Frontal cortex (tissue), 4 donors: ENCODE measurements around the gene OSBPL3. TPM values are rescaled to one million over a fixed set of nuclear protein-coding genes. Genes with fewer than 3 reads are reported as not detected.

Source experiments
- DNase-seq, 2 donors: peaks; one replicate each; pipeline ENCODE4 v3.0.0; 2012; ENCODE audit warnings: low spot score in 2 of 2
- FAIRE-seq: peaks from 2 replicates; lab custom pipeline; 2012; peaks lifted over from hg19 to GRCh38; lab: Jason Lieb, UNC
- total RNA-seq: library from RNA; depleted of rRNA; stranded (reverse); fragments of >200 nt; gene quantifications from one replicate; pipeline ENCODE4 v1.2.3, GENCODE V29; 2014
- donor health status: control.
- donor health status: control.
- donor health status: control.

The OSBPL3 gene
- total RNA-seq, 1 donor from 2014 or later, result 4.5 TPM

DNA sequence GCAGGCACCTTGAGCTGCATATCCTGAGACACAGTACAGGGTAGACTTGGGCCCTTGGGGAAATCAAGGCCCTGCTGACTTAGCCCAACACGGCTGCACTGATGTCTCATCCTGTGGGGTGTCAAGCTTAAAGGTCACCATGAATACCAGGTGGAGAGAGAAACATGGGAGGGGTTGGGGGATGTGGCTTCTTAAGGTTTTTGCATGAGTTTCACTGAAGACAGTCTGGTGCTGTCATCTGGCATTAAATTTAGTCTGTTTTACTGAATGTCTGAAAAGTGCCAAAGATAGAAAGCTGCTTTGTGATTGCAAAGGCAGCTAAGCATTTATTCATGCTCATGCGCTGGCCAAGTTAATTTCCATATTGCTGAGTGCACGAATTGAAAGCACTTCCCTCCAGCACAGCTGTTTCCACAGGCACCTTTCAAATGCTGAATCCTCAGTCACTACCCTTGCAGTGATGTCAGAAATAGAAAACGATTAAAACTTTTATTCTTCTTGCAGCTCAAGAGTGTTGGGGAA lies 102.1 kb downstream of the OSBPL3 start:
- DNase-seq, result peak; percentile 5 to 13
- FAIRE-seq, result no peak

DNA sequence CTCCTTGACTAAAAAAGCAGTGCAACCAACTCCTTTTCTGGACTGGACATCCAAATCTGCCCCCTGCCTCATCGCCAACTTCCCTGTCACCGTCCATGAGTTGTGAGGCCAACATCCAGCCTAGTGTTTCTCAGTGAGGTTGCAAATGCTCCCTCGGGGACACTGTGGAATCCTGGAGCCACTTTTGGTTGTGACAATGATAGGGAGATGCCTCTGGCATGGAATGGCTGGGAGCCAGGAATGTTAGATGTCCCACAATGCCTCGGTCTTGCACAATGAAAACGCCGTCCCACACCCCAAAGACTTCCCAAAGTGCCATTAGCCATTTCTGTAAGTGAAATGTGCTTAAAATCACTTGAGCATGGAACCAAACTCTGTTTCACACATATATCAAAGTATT lies 105.2 kb downstream of the OSBPL3 start:
- DNase-seq (no peak), FAIRE-seq (no peak)

DNA sequence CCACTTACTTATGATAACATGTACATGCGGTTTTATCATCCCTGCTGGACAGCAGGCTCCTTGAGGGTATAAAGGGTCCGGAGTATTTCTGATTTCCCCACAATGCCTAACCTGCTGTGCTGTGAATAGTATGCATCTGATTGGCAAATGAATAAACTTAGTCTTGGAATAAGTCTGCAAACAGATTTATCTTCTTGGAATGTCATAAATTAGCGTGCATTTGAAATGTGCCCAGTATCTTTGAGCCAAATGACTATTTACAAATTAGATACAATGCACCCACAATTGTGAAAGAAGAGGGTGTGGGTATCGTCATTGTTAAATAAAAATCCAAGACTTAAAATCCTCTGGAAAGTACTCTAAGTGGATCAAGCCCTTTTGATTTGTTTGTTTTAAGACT lies 106.0 kb downstream of the OSBPL3 start:
- no peak for DNase-seq
- FAIRE-seq, result no peak

DNA sequence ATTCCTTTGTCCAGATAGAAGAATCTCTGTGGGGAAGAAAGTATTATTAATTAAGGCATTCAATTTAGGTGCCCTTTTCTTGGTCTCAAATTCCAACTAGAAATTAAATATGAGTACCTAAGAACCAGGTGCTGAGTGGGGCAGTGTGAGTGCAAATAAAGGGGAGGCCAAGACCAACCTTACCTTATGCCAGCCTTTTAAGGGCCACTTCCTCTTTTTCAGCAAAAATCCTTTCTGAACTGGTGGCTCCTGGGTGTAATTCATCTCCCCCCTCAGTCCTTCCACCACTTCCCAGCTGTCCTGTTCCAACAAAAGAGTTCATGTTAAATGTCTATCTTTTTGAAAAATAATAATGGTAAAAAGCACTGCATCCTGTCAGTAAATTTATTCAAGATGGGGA lies 108.2 kb downstream of the OSBPL3 start:
- no peak for FAIRE-seq

DNA sequence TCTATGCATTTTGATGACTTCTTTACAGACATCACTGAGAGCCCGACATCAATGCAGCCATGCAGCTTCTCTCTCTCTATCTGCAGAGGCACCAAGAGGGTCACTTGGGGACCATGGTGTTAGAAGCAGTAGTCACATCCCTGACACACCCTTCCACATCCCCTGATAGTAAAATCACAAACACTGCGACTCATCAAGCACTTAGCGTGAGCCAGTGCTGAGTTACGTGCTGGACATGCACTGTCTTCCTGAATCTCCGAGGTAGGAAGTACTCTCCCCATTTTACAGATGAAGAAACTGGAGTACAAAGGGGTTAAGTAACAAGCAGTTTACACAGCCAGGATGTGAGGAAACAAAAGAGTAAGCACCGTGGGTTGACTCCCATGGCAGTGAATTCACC lies 109.2 kb downstream of the OSBPL3 start:
- FAIRE-seq (no peak), DNase-seq (no peak)

More for the DNA sequence above, 108.2 kb downstream of the OSBPL3 start:
- no peak for DNase-seq

DNA sequence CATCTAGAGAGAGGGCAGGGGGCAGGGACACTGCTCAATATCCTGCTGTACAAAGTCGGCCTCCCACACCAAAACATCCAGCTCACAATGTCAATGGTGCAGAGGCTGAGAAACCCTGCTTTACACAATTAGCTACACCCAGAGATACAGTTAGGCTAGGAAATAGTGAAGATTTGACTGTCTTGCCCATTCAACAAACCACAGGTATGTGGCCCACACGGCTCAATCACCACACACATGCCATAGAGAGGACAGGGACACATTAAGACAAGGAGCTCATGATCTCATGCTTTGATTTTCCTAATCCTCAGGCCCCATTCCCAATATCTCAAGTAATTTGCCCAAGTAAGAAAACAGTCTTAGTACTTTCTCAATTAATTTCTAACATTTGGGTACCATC lies 110.4 kb downstream of the OSBPL3 start:
- FAIRE-seq, result no peak
- DNase-seq, result no peak

DNA sequence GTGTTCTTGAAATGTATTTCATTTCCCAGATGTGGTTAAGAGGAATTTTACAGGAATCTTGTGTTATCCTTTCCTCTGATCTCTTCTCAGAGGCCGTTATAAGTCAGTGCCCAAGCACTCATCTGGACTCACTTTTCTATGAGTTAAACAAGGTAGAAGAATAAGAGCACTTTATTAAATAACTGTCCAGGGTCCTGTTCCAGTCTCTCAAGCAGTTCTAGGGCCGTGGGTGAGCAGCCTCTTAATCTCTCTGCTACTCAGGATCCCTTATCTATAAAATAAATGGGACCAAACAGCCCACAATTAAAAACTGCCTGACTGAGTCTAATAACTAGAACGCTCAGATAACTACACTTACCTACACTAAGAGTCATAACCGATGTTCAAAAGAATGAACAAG lies 111.2 kb downstream of the OSBPL3 start:
- FAIRE-seq (no peak), DNase-seq (no peak)

DNA sequence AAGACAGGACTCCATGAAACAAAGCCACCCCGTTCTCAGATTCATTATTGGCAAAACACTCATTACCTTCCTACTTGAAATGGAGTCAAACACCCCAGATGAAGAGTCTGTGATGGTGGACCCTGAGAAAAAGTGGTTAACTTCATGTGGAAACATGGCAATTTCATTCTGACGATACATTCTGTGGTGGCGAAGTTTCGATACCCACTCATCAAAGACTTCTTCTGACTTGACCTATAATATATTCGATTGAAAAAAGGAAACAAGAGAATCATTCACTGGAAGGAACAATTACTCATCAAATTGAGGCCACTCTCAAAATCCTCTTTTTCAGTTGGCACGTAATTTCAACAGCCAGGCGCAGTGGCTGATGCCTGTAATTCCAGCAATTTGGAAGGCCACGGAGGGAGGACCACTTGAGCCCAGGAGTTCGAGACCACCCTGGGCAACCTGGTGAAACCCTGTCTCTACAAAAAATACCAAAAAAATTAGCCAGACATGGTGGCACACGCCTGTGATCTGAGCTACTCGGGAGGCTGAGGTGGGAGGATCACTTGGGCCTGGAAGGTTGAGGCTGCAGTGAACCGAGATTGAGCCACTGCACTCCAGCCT lies 113.9 kb downstream of the OSBPL3 start:
- no peak for FAIRE-seq

DNA sequence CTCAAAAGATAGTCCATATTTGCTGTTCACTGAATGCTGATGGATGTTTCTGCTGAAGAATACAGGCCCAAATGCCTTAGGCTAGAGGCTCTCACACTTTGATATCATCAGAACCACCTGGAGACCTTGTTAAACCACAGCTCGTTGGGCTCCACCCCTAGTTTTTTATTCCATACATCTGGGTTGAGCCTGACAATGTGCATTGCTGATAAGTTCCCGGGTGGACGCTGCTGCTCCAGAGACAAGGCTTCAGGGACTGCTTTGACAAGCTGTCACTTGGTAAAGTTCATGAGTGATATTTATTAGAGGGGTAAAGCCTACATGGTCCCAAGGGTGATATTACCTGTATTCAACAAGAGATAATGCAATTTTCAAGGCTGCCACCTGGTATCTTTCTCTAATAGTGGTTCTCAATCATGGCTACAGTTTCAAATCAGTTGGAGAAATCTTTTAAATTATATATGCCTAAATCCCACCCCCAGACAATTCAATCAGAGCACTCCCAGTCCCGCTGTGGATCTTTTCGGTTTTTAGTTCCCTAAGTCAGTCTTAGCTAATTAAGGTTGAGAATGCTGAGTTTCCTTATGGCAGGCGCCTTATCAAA lies 115.7 kb downstream of the OSBPL3 start:
- DNase-seq (no peak), FAIRE-seq (no peak)

More for the DNA sequence above, 113.9 kb downstream of the OSBPL3 start:
- DNase-seq, result no peak

DNA sequence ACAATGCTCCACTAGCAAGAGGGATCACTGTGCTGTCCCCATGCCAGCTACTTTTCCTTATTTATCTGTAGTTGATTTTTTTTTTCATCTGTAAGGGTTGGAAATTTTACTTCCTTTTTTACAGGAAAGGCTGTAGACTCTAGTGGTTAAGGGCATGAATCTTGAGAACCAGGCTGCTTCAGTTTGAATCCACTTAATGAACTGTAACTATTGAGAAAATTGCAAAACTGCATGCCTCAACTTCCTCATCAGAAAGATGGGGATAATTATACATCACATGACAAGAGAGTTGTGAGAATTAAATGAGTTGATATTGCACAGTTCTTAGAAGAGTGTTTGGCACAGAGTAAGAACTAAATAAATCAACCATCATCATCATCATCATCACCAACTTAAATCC lies 116.4 kb downstream of the OSBPL3 start:
- no peak for FAIRE-seq
- no peak for DNase-seq

DNA sequence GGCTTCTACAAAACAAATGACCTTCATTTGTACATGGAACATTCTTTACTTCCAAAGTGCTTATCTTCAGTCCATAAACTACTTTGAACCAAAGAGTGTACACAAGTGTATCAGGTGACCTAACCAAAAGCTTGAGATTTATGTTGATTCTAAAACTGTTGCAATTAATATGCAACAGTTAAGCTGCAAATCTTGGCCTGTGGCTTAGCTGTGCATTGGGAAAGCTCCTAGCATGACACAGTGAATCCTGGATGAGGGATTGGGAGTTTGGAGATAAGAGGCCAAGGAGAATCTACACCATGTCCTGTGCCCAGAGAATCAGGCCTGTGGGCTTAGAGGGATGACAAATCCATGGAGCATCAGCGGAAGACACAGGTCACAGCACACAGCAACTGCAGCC lies 117.5 kb downstream of the OSBPL3 start:
- DNase-seq (no peak), FAIRE-seq (no peak)

DNA sequence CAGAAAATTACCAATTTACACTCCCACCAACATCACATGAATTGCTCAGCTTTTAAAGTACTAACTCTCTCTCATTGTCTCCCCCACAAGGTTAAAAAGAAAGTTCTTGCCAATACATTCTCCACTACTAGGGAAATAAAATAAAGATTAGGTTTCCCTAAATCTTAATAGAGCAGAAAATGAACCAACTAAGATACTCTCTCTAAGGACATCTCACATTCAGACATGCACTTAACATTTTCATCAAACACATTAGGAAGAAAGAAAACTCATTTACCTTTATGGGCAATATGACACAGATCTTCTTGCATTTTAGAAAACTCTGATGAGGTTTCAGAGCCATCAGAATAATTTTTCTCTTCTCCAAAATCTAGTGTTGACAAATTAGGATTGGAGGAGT lies 118.6 kb downstream of the OSBPL3 start:
- DNase-seq (no peak), FAIRE-seq (no peak)

DNA sequence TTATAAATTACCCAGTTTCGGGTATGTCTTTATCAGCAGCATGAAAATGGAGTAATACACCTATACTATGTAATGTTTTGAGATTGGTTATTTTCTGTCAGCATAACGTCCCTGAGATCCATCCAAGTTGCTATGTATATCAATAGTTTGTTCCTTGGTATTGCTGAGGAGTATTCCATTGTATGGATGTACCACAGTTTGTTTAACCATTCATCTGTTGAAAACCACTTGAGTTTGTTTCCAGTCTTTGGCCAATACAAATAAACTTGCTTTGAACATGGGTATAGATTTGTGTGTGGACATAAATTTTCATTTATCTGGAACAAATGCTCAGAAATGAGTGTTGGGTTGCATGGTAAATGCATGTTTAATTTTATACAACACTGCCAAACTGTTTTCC lies 119.4 kb downstream of the OSBPL3 start:
- DNase-seq (no peak), FAIRE-seq (no peak)

DNA sequence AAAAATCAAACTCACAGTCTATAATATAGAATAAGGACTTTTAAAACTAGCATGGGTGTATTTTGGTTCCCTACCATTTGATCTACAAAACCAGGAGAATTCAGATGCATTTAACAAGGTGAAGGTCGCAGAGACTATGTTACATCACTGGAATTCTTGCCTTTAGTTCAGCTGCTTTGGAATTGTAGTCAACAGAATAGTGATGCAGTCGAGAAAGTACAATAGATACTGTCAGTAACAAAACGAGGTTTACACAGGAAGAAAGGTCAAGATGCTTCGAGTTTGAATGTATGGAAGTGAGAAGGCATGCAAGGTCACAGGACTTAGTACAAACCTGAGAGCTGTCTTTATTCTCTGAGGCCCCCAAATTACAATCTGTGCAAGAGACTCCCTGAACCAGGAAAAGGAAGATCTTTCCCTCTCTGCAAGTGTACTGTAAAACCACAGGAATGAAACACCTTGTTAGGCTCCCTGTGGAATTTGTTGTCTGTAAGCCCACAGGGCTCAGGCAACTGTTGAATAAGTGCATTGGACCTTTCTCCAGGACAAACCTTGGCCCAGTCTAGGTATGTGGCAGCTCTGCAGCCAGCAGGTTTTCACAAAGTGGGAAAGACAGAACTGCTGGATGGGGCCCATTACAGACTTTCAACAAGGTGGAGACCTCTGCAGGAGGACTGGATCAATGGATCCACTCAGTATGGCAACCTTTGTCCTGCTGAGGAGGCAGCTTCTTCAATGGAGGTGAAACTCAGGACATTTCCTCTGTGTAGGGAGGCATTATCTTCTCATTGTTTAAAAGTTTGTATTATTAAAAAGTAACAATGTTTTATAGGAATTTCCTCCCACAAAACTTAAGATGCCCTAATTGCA lies 121.6 kb downstream of the OSBPL3 start:
- FAIRE-seq (no peak), DNase-seq (no peak)

DNA sequence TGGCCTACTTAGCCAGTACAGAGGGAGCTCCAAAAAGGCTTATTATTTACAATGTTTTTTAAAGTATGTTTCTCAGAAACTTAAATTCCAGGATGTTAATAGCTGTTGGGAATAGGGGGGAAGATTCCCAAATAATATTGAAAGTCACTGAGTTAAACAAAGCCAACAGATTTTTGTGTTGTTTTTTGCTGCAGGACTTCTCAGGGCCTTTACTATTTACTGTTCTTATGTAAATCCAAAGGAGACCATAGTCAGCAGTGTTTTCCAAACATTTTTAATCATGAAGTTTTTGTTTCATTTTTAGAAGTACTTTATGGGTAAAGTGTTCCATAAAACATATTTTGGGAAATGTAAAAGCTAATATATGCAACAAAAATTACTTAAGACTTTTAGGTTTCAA lies 122.4 kb downstream of the OSBPL3 start:
- no peak for FAIRE-seq
- no peak for DNase-seq

DNA sequence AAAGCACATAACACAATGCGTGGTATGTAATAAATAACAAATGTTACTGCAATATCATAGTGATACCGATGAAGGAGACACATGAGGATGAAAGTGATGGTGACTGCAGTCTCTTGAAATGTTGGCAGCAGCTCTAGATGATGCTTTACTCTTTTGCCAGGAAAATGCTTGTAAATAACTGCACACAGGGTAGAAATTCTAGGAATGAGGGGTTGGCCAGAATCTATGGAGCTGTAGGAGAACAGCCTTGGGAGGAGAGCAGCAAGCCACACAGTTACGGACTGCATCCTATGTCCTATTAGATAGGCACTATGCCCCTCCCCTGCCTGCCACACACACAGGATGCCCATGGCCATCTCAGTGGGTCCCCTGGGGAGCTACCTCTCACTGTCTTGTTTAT lies 125.1 kb downstream of the OSBPL3 start:
- DNase-seq, result no peak
- FAIRE-seq, result no peak

DNA sequence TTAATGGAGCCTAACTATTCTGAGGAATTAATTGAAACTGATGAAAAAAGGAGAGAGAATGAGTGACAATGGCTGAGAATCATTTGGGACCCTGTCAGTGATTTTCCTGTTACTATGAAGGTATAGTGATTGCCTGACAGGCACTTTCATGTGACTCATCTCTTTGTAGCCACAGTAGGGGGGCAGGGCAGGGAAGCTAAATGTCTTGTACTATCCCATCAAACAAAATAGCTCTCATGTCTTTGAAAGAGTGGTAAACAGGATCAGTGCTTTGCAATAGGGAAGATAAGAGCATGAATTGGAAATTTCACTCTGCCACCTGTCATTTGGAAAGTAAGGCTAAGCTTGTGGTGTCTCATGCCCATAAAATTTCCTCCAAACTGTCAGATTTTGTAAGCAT lies 128.2 kb downstream of the OSBPL3 start:
- FAIRE-seq, result no peak
- DNase-seq, result no peak

DNA sequence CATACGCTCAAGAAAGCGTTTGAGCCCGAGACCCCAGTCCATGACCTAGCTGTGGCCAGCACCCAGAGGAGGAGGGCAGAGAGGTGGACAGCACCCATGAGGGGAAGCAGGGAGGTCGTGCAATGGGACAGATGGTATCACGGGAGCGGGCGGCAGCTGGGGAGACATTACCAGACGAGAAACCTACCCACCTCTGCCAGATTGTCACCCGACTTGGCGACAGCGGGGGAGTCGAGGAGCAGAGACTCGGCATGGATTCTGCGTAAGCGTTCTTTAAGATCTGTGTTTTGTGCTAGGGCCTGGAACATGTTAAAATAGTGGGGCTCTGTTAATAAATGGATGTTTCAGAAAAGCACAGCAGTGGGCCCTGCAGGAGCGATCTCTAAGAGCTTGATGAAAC lies 131.1 kb downstream of the OSBPL3 start:
- no peak for DNase-seq
- FAIRE-seq, result no peak

DNA sequence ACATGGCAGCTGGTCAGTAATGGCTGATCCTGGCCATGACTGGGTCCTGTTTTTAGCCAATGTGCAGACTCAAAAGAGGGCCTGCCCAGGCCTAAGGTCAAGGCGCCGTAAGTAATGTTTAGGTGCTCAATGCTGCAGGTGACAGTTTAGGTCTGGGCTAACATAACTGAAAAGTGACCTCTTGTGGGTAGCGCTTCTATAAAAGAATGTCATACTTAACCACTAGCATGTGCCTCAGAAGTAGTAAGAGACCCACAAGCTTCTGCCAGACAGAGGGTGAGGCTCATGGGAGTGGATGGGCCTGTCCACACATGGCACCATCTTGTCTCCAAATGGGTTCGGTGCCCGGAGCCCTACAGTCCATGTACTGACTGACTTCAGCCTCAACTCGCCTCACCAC lies 132.2 kb downstream of the OSBPL3 start:
- FAIRE-seq (no peak), DNase-seq (no peak)

DNA sequence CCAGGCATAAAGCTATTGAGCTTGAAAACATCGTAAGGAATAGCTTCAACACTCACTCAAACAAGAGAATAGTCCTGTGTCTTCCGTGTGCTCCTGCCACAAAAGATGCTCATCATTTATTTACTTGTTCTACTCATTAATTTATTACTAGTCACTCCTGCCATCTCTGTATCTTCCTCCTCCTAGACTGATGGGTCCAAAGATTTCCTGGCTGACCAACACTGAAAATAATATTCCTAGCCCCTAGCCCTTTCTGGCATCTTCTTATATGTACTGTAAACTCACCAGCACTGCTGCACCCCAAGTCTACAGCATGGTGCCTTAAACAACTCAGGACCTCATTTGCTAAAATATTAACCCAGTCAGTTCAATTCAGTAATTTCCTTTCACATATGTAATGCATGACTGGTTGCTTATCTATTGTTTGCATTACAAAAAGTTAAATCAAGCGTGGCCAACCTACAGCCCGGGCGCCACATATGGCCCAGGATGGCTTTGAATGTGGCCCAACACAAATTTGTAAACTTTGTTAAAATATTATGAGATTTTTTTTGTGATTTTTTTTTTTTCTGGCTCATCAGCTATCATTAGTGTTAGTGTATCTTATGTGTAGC lies 136.1 kb downstream of the OSBPL3 start:
- no peak for DNase-seq
- no peak for FAIRE-seq
